IPS-NIHi7 (cell line): ENCODE results near the gene FER1L5.
A peak's percentile ranks its signal among the peaks of the same experiment; 100 is the strongest.

Experiments used
- DNase-seq: peaks from one replicate; pipeline ENCODE4 v3.0.0; 2012; ENCODE audit warnings: mixed read lengths; ENCODE audit errors: extremely low spot score

Gene FER1L5

DNA sequence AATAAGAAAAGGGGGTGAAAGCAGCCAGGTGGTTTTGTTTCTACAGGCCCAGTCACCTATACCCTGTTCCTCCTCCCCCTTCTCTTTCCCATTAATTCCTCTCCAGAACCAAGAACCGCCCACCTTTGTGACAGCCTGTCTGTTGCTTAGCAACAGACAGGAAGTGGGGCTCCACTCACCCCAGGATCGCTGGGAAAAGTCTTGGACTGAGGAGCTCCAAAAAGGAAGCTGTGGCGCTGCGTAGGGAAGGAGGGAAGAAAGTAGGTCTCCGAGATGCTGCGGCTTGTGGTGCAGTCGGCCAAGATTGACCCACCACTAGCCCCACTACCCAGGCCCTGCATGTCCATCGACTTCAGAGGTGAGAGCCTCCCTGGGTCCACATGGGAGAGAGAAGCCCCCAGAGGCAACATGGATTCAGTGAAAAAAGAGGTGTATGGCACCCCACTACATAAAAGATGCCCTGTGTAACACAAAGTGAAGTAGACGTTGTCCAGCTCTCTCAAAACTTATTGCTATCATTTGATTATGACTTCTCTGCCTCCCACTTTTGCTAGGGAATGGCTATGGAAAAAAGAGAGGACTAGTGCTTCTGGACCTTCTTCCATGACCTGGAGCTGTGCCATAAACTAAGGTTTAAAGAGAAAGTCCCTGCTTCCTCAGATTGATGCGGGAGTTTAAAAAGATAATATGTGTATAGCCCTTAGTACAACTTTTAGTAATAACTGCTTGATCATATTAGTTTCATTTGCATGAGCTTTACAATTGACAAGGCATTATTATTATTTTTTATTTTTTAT, at the start of gene FER1L5:
TSS of gene FER1L5 (plus strand) at position 201 of the 797 bp plus-strand sequence. CDS start at position 274, 73 bp downstream.
- DNase-seq = peak; percentile 82

DNA sequence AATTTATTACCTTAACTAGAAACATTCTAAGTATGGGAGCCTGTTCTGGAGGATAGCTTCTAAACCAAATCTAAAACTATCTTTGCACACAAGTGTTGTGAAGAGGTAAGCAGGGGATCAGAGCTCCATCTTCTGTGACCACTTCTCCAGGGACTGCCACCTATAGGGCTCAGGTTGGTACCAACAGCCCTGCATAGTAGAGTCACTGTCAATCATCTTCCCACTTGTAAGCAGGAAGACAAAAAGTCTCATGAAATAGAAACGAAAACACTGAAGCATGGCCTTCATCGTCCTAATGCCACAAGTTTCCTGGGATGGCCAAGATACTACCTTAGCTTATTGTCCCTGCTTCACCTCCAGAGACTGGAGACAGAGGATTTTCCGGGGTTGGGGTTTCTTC, 48.3 kb upstream of the FER1L5 start:
- no peak for DNase-seq

DNA sequence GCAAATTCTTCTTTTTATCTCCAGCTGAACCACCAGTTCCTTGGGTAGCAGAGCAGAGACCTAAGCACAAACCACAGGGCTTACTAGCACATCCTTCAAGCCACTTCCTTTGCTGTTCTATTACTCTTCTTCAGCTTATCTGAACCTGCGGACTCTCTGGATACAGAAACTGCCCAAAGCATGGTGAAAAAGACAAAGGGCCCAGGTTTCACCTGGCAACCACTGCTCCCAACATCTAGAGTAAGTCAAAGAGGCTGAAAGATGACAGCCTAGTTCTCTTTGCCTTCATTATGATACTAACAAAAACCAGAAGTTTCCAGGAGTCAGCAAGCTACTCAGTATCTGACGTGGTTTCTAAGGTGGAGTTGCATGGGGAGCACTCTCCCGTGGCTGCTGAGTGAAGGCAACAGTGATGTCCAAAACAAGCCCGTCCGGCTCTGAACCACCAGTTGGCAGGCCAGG, 47.8 kb upstream of the FER1L5 start:
- no peak for DNase-seq

DNA sequence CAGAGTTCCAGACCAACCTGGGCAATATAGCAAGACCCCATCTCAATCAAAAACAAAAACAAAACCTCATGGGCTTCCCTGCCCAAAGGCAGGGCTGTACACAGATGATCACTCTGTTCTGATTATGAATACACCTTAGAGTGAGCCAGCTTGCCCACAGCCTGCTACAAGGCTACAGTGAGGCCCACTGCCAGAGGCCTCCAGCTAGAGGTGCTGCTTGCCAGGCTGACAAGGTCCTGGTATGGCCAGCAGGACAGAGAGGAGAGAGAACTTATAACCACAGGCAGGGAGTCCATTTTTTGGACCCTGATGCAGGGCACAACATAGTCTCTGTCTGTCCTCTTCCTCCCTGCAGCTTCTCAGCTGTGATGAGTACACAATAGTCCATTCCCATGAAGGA, 46.0 kb upstream of the FER1L5 start:
- no peak for DNase-seq

DNA sequence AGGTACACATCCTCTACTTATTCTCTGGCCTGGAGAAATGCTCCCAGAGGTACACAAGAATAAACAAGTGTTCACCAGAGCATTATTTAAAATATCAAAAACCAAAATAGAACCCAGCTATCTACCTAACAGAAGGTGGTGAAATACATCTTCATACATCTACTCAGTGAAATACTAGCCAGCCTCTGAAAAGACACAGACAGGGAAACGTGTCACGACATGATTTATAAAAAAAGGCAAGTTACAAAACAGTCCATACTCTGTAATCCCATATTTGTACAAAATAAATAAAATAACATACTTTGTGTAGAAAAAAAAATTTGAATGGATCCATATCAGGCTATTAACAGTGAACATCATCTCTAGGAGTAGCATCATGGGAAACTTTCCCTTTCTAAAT, 42.6 kb upstream of the FER1L5 start:
- DNase-seq = no peak

DNA sequence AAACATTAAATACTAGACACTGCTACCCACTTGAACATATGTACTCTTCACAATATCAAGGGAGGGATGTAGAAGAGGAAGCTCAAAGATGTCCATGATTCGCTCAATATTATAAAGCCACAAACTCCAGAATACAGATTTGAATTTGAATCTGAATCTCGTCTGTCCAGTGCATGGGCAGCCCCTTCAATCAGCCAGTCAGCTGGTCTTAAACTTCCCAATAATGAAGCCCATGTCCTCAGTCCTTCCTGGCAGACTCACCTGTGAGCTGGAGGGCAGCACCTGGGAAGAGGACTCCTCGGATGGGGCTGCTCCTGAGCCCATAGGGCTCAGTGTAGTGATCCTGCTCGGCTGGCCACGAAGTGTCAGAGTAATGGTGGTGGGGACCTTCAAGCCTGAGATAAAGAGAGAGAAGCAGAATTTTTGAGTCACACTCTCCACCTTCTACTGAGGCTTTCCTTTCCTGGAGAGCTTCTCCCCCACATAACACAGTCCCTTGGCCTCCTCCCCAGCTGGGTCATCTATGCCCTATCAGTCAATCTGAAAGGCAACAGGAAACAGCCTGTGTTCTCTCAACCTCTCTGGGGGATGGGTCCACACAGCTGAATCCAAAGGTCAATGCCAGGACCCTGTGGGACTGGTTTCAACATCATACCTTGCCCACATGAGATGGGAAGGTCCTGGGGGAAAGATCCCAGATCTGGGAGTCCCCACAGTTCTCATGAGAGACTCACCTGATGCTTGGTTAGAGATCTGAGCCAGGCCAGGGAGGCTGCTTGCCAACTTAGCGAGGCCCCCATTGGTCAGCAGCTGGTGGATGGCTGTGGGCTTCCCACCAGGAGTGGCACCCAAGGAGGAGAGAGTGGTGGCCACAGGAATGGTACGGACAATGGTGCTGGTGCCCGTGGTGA, 40.9 kb upstream of the FER1L5 start:
- no peak for DNase-seq

DNA sequence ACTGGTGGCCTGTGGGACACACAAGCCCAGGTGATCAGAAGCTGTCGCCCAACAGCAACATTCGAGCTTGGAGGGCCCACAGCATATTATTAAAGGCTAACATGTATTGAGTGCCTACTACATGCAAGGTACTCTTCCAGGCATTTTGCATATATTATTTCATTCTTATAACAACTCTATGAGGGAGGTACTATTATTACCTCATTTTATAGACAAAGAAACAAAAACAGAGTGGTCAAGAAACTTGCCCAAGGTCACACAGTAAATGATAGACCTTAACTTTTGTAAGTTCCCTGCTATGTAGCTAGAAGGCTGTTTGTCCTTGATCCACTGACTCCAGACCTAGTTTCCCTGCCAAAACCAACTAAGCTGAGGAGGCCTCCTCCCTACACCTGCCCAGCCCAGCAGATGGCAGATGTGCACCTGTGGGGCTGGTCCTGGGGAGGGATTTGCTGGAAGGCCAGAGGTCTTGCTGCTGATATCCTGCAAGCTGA, 40.2 kb upstream of the FER1L5 start:
- no peak for DNase-seq

DNA sequence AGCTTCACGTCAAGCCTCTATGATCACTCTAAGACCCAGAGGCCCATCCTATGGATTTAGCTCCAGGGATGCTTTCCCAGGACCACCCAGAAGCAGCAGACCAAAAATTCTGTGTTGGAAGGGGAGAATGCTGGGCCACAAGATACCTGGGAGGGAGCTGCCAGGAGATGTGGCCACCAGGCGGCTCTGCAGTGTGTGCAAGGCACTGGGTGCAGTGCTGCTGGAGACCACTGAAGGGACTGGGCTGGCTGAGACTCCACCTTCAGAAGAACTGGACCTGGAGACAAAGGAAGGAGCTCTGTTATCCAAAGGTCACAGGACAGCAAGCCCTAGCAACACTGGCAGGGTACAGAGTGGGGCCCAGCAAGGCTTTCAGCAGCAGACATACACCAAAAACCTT, 38.5 kb upstream of the FER1L5 start:
- peak; percentile 36 for DNase-seq

DNA sequence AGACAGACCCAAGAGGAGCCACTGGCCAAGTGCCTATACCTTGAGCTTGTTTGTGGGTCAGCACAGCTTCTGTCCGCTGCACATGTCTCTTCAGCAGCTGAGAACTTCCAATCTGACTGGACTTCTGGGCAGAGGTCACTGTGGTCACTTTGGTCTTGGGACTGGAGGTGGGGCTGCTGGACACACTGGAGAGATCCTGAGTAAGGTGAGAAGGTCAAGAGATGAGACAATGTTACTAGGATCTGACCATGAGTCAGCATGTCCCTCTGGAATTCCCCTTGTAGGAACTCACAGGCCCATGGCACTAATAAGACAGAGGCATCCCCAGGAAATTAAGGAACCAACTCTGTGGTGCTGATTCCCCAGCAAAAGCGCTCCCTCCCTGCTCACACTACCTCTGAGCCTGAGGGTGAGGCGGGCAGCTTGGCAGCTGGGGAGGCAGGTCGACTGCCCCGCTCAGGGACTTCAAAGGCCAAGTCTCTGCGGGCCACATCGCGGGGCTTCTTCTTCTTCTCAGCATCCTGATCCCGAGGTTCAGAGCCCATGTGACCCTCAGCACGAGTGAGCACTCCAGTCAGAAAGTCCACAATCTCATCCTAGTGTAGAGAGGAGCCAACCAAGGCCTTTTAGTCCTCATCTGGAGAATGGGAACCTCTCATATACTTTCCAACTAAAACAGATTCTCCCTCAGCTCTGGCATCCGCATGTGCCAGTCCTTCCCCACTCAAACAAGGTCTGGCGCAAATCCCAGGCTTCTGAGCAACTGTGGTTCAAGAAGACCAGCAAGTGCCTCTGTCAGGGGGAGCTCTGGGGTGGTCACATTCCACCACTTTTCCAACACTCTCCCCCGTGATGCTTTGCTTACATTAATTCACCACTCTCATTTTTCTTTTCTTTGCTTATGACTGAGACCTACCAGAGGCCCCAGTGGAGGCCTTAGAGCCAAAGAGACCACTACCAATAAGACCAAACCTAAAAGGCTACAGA, 33.8 kb upstream of the FER1L5 start:
- DNase-seq = no peak

DNA sequence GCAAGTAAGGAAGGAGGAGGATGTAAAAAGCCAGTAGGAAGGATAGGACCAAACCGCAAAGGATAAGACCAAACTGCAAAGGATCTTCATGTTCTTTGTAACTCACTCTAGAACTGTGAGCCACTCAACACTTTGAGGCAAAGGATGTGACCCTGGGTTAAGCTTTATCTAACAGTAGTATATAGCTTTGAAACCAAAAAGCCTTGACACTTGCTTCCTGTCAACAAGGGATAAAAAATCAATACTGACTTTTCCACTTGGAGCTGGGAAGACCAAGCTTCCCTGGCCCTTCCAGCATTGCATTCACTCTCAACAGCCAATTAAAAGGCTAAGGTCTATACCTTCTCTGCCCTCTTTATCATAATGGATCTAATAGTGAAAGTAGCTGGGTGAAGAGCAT, 26.4 kb upstream of the FER1L5 start:
- DNase-seq = no peak

DNA sequence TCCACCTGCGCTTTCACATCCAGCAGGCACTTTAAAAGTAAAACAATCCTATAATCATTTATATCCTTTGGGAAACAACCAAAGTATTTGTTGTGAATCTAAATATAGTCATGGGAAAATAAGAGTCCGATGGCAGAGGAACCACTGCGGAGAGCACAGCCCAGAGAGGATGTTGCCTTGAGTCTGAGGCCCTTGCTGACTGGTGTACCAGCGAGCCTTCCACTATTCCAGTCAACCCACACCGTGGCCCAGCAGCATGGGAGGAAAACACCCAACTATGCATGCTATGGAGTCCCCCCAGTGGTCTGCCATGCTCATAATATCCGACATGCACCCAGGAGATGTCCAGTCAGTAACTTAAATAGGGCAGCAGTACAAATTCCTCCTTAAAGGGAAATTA, 26.0 kb upstream of the FER1L5 start:
- DNase-seq = no peak

DNA sequence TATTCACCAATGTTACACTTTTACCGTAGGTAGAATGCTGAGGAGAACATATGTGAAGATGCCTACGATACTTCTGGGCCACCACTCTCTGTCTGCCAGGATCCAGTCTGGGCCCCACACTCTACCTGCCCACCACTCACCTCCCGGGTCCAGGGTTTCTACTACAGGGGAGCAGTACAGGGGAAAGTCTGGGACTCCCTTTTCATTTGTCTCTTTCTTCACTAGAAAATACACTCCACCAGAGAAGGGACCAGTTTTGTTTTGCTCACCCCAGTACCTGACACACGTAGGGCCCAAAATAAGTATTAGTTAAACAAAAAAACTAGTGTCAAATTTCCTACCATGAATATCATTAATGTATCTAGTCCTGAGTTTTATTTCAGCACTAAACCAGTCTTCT, 25.6 kb upstream of the FER1L5 start:
- no peak for DNase-seq

DNA sequence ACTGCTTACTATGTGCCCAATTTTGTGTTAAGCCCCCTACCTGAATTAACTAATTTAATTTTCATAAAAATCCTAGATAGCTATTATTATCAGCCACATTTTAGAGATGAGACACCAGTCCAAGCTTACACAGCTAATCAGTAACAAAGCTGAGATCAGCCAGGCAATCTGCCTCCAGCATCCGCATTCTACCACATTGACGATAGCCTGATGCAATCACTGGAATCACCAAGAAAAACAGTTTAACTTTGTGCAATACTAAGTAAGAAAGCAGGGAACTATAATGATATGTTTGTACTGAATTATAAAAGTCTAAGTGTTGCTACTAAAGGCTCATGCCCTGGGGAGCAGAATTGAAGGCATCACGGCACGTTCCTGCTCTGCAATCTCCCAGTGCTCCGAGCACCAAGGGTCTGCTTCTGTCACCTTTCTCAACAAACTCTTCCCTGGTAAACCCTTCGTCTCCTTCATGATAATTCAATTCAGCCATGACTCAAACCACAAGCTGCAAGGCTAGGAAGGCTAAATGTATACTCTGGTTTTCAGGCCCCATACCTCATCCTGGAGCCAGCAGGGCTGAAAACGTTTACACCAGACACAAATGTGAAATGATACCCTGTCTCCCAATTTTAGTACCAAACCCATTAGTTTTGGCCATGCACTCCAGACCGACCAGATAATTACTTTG, 23.8 kb upstream of the FER1L5 start:
- no peak for DNase-seq

DNA sequence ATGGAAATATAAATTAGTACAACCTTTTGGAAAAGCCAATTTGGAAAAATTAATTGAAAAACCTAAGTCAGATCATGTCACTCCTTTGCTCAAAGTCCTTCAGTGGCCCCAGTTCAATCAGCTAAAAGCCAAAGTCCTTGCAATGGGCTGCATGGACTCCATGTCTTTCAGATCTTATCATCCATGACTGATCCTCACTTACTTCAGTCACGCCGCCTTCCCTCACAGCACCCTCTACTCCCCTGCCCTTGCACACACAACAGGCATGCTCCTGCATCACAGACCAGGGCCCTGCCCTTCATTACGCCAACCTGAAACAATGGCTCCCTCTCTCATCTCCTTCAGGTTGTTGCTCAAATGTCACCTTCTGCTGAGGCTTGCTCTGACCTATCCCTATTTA, 20.0 kb upstream of the FER1L5 start:
- DNase-seq = no peak

DNA sequence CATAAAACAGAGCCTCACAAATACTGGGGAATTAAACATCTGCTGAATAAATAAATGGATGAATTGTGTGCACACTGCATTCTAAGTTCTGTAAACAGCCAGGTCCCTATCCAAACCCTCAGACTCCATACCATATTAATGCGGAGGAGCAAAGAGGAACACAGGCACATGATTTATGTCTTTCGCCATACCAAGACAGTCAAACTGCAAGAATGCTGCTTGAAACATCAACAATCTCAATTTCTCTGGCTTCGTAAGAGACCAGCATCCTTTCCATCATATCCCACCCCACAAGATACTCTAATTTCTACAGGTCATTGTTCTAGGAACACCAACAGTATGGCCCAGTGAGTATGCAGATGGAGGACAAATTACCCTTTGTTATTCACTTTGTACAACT, 19.4 kb upstream of the FER1L5 start:
- no peak for DNase-seq

DNA sequence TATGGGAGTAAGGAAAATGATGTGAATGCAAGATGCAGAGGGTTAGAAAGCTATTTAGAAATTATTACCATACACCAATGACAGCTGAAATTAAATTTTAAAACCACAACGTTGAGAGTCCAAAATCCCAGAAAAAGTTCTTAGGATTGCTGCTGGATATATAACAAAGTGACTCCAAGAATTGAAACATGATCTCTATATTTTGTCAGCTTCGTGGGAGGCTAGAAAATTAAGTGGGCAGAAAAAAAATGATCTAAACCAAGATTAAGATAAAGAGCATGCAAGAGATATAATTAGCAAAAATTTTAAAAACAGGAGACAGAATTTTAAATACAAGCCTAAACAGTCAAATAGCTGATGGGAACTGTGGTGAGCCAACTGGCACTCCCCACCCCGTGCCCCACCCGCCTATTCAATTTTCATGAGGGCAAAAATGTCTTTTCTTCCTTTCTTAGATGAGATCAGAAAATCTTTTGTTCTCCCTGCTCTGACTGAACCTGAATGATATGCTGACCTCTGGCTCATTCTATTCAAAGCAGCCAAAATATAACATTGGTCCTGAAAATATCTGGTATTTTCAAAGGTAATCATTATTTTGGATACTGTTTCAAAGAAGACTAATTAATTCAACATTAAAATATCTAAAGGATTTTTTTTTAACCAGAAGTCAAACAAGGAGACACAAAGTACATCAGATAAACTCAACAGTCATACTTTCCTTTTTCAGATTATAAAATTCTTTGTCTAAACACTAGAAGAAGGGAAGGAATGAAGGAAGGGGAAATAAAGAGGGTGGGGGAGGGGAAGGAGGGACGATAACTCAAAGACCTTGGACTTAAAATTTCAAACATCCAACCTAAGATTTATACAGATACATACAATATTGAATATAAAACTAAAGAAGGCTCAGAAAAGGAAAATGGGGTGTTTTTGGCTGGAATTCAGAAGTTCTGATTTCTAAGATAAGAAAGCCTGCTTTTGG, 16.7 kb upstream of the FER1L5 start:
- no peak for DNase-seq

DNA sequence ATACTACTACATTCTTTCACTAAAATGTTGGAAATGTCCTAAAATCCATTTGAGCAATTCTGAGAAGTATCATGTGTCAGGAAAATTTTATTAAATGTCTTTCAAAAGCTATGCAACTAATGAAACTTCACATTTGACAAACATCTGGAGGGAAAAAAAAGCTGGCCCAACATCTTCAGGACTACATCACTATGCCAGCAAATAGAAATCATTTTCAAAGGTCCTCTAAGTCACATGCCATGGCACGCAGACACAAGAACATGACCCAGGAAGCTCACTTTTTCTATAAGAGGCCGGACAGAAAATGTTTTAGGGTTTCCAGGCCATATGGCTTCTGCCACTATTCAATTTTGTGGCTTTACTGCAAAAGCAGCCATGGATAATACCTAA, 16.0 kb upstream of the FER1L5 start:
- no peak for DNase-seq

DNA sequence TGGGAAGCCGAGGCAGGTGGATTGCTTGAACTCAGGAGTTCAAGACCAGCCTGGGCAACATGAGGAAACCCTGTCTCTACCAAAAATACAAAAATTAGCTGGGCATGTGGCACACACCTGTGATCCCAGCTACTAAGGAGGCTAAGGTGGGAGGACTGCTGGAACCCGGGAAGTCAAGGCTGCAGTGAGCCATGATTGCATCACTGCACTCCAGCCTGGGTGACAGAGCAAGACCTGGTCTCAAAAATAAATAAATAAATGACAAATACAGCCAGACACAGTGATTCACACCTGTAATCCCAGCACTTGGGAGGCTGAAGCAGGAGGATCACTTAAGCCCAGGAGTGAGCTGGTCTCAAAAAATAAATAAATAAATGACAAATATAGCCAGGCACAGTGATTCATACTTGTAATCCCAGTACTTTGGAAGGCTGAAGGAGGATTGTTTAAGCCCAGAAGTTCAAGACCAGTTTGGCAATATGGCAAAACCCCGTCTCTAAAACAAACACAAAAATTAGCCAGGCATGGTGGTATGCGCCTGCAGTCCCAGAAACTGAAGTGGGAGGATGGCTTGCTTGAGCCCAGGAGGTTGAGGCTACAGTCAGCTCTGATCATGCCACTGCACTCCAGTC, 10.6 kb upstream of the FER1L5 start:
- DNase-seq = no peak

DNA sequence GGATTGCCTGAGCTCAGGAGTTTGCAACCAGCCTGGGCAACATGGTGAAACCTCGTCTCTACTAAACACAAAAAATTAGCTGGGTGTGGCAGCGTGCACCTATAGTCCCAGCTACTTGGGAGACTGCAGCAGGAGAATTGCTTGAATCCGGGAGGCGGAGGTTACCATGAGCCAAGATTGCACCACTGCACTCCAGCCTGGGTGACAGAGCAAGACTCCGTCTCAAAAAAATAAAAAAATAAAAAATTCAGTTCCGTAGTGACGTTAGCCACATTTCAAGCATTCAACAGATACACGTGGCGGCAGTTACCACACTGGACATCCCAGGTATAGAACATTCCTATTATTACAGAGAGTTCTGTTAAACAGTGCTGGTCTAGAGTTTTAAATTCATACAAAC, 8.9 kb upstream of the FER1L5 start:
- DNase-seq = no peak
